Fibroblast of mammary gland (primary cell): ENCODE data around the gene RHEB.

Experiments used
- DNase-seq: peaks from one replicate; pipeline ENCODE4 v3.0.0-alpha.2; 2010; ENCODE audit warnings: low read depth
- H3K4me3 ChIP-seq: 2 replicates; pipeline ENCODE4 v1.5.1; 2011; ENCODE audit warnings: low read depth, mild to moderate bottlenecking, low read length, moderate library complexity; ENCODE audit not compliant: control insufficient read depth
- TF ChIP-seq, protein P1 (sequence below): conservative IDR thresholded peaks from 2 replicates; pipeline ENCODE4 v1.5.1; 2011; ENCODE audit warnings: low read depth, low read length, inconsistent platforms; ENCODE audit not compliant: control insufficient read depth, insufficient read depth

Gene RHEB

DNA sequence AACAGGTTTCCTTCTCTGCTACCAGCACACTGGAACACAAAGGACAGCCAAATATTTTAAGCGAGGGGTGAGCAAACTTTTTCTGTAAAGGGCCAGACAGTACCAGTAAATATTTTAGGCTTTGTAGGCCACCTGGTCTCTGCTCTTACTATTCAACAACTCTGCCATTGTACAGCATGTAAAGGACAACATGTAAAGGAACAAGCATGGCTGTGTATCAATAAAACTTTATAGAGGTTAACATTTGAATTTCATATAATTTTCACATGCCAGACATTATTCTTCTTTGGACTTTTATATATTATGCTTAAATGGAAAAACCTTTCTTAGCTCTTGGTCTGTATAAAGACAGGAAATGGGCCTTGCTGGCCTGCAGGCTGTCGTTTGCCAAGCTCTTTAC lies 30.2 kb downstream of the RHEB start:
- TF ChIP-seq, protein P1, sequence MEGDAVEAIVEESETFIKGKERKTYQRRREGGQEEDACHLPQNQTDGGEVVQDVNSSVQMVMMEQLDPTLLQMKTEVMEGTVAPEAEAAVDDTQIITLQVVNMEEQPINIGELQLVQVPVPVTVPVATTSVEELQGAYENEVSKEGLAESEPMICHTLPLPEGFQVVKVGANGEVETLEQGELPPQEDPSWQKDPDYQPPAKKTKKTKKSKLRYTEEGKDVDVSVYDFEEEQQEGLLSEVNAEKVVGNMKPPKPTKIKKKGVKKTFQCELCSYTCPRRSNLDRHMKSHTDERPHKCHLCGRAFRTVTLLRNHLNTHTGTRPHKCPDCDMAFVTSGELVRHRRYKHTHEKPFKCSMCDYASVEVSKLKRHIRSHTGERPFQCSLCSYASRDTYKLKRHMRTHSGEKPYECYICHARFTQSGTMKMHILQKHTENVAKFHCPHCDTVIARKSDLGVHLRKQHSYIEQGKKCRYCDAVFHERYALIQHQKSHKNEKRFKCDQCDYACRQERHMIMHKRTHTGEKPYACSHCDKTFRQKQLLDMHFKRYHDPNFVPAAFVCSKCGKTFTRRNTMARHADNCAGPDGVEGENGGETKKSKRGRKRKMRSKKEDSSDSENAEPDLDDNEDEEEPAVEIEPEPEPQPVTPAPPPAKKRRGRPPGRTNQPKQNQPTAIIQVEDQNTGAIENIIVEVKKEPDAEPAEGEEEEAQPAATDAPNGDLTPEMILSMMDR, result no peak
- DNase-seq, result no peak
- H3K4me3 ChIP-seq, result no peak overlapping the region

- no peak for DNase-seq
- no peak overlapping the region for H3K4me3 ChIP-seq
- TF ChIP-seq, protein P1, result no peak
These were observed 31.6 kb downstream of the RHEB start for GRCh38 chr7:151488096-151488495.

DNA sequence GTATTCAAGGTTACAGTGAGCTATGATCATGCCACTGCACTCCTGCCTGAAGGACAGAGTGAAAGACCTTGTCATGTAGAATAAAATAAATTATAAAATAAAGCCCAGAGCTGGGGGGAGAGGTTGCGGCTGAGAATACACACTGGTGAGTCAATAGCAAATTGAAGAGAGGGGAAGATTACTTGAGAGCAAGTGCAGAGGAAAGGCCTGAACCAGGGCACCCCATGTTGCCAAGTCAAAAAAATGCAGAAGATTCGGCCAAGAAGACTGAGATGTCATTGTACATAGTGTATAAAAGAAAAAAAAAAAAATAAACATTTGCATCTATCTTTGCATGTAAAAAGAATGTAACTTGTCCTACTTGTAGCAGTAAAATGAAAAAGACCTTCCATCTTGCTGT lies 32.5 kb downstream of the RHEB start:
- TF ChIP-seq, protein P1, result no peak
- DNase-seq, result no peak

GRCh38 chr7:151486074-151486473 lies 33.6 kb downstream of the RHEB start:
- DNase-seq, result no peak
- TF ChIP-seq, protein P1, result no peak
- H3K4me3 ChIP-seq, result no peak overlapping the region

More for the DNA sequence above, 32.5 kb downstream of the RHEB start:
- H3K4me3 ChIP-seq, result no peak overlapping the region

DNA sequence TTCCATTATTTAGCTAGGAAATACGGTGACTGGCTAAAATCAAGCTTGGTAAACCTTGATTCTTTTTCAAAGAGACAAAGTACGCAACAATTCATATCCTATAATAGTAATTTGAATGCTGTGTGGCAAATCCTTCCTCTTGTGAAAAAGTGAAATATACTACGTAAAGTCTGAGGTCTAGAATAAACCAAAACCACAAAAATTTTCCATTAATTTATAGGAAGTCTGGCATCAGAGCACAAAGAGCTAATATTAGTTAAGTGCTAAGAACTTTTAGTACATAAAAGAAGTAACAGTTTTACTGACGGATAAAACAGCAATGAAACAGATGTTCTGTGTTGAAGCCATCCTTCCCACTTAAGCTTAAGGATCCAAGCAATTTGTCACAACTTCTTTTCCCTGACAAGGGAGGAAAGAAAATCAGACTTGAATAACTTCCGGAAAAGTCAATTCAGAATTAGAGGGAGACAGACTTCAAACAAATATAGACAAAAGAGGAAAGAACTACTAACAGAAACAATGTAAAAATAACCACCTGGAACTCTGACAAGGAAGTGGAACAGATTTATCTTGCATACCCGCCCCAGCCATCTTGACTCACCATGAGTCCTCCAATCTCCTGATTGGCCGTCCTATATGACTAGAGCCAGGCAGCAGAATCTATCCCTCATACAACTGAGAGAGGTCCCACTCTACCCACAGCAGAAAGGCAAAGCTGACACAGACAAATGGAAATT lies 34.6 kb downstream of the RHEB start:
- TF ChIP-seq, protein P1, result no peak
- peak; percentile 86 for DNase-seq
- H3K4me3 ChIP-seq, result no peak overlapping the region

DNA sequence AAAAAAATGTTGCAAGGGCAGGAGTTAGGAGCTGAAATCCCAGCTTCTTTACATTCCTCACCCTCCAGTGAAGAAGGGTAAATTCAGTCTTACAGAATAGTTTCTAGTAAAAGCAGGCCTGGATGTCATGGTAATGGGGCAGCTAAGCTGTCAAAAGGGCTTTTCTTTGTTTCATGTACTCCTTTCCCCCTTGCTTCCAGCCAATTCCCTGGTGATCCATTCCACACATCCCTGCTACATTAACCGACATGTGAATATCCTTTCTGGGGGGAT lies 36.0 kb downstream of the RHEB start:
- no peak overlapping the region for H3K4me3 ChIP-seq
- DNase-seq, result no peak
- TF ChIP-seq, protein P1, result no peak
